Activated CD8-positive, alpha-beta memory T cell treated with anti-CD3 and anti-CD28 coated beads, Interleukin-2, amount 10 ng/mL, durations not matched to agents 7 days and 5 days (primary cell): ENCODE data around the gene ATN1. TPM values are rescaled to one million over a fixed set of nuclear protein-coding genes. Genes with fewer than 3 reads are reported as not detected.

Experiments used
- ATAC-seq: fragments of 150-1000 bp; cut with Tn5 transposase; one replicate; pipeline ENCODE4 v1.10.0; 2021; ENCODE audit warnings: moderate library complexity
- CTCF ChIA-PET: fragments of 350-600 bp; sonication (Branson Sonifier 250); formaldehyde crosslinking; loops from one replicate; lab custom pipeline; 2021; ENCODE audit warnings: antibody characterized with exemption; lab: Charles Lee
- DNase-seq: peaks from one replicate; pipeline ENCODE4 v3.0.0-alpha.2; 2020
- H3K27ac Mint-ChIP-seq: one replicate; pipeline ENCODE4 v1.8.0; 2021; ENCODE audit warnings: mild to moderate bottlenecking, mixed read lengths
- H3K27me3 Mint-ChIP-seq: one replicate; pipeline ENCODE4 v1.8.0; 2021; ENCODE audit warnings: mixed read lengths
- H3K36me3 Mint-ChIP-seq: one replicate; pipeline ENCODE4 v1.8.0; 2021; ENCODE audit warnings: mild to moderate bottlenecking, mixed read lengths
- H3K4me1 Mint-ChIP-seq: one replicate; pipeline ENCODE4 v1.8.0; 2021; ENCODE audit warnings: mixed read lengths
- H3K4me3 Mint-ChIP-seq: one replicate; pipeline ENCODE4 v1.8.0; 2021; ENCODE audit warnings: mild to moderate bottlenecking, moderate library complexity, mixed read lengths
- H3K9me3 Mint-ChIP-seq: one replicate; pipeline ENCODE4 v1.8.0; 2022; ENCODE audit warnings: low read depth, mixed read lengths
- total RNA-seq, 2 experiments: library from RNA; stranded (reverse); gene quantifications; one replicate each; pipeline ENCODE4 v1.2.3, GENCODE V29; 2021

Gene ATN1
- total RNA-seq, 2 experiments from 2014 or later: 38.3 to 40.1 TPM

- Mint-ChIP-seq H3K4me3 (peak overlapping the region; percentile 93), H3K27me3 (no peaks in the 10 kb centered on the region), H3K4me1 (peaks cover 78% of the 10 kb centered on the region), H3K36me3 (peaks cover 53% of the 10 kb centered on the region), H3K27ac (peak overlapping the region; percentile 96), H3K9me3 (no peaks in the 10 kb centered on the region)
- no peak for DNase-seq
- ATAC-seq: no peak
- CTCF ChIA-PET: interaction anchor here (1.2 to 17.6 kb wide), 7 partner anchors 7 to 160 kb away, joined by 4 to 709 read pairs (median 13); partner anchors contain the start of genes C12orf57, C1RL and RNU7-1
These were observed 25.2 kb downstream of the ATN1 start for GRCh38 chr12:6952863-6953441.

- no peaks in the 10 kb centered on the region for H3K27me3 Mint-ChIP-seq
- peak; percentile 91 for DNase-seq
- no peaks in the 10 kb centered on the region for H3K9me3 Mint-ChIP-seq
- H3K4me1 Mint-ChIP-seq: peaks cover 79% of the 10 kb centered on the region
- ATAC-seq: peak; percentile 31
- H3K4me3 Mint-ChIP-seq: peak overlapping the region; percentile 93
- H3K36me3 Mint-ChIP-seq: peaks cover 61% of the 10 kb centered on the region
- CTCF ChIA-PET: interaction anchor here (1.1 to 17.6 kb wide), 9 partner anchors 7 to 159 kb away, joined by 4 to 709 read pairs (median 13); partner anchors contain the start of genes C12orf57, PTPN6 and RNU7-1
- peak overlapping the region; percentile 96 for H3K27ac Mint-ChIP-seq
These were observed 25.9 kb downstream of the ATN1 start for GRCh38 chr12:6953442-6954315.

- CTCF ChIA-PET: interaction anchor here (1.1 to 13.5 kb wide), 5 partner anchors 9 to 153 kb away, joined by 4 to 709 read pairs (median 4); partner anchors contain the start of genes C12orf57, PTPN6 and RNU7-1
- peaks cover 79% of the 10 kb centered on the region for H3K4me1 Mint-ChIP-seq
- no peaks in the 10 kb centered on the region for H3K9me3 Mint-ChIP-seq
- H3K4me3 Mint-ChIP-seq: peak overlapping the region; percentile 93
- ATAC-seq (no peak), DNase-seq (no peak)
- H3K36me3 Mint-ChIP-seq: peaks cover 69% of the 10 kb centered on the region
- peak overlapping the region; percentile 96 for H3K27ac Mint-ChIP-seq
- H3K27me3 Mint-ChIP-seq: no peaks in the 10 kb centered on the region
These were observed 26.8 kb downstream of the ATN1 start for GRCh38 chr12:6954316-6955107.

- Mint-ChIP-seq H3K4me3 (peak overlapping the region; percentile 64), H3K9me3 (no peaks in the 10 kb centered on the region), H3K27ac (peak overlapping the region; percentile 96), H3K27me3 (no peaks in the 10 kb centered on the region), H3K4me1 (peaks cover 79% of the 10 kb centered on the region), H3K36me3 (peaks cover 75% of the 10 kb centered on the region)
- CTCF ChIA-PET: interaction anchor here (1.1 to 13.5 kb wide), 5 partner anchors 8 to 83 kb away, joined by 3 to 709 read pairs (median 4); partner anchors contain the start of genes C12orf57, PTPN6 and RNU7-1
- DNase-seq (peak; percentile 41), ATAC-seq (no peak)
These were observed 27.6 kb downstream of the ATN1 start for GRCh38 chr12:6955108-6956020.

- peaks cover 82% of the 10 kb centered on the region for H3K36me3 Mint-ChIP-seq
- peak overlapping the region; percentile 96 for H3K27ac Mint-ChIP-seq
- ATAC-seq: no peak
- H3K4me3 Mint-ChIP-seq: peak overlapping the region; percentile 64
- H3K4me1 Mint-ChIP-seq: peaks cover 81% of the 10 kb centered on the region
- no peaks in the 10 kb centered on the region for H3K9me3 Mint-ChIP-seq
- DNase-seq: no peak
- H3K27me3 Mint-ChIP-seq: no peaks in the 10 kb centered on the region
- CTCF ChIA-PET: interaction anchor here (0.7 to 13.5 kb wide), 6 partner anchors 8 to 155 kb away, joined by 3 to 709 read pairs (median 4); partner anchors contain the start of genes C12orf57, PTPN6 and RNU7-1
These were observed 28.4 kb downstream of the ATN1 start for GRCh38 chr12:6956021-6956727.

- Mint-ChIP-seq H3K27me3 (no peaks in the 10 kb centered on the region), H3K36me3 (peaks cover 78% of the 10 kb centered on the region), H3K27ac (peak overlapping the region; percentile 96), H3K9me3 (no peaks in the 10 kb centered on the region), H3K4me3 (peak overlapping the region; percentile 64), H3K4me1 (peaks cover 91% of the 10 kb centered on the region)
- DNase-seq (peak; percentile 72), ATAC-seq (no peak)
- CTCF ChIA-PET: interaction anchor here (0.7 to 13.5 kb wide), 9 partner anchors 9 to 174 kb away, joined by 3 to 709 read pairs (median 5); partner anchors contain the start of genes C12orf57, C1RL, PTPN6 and RNU7-1
These were observed 29.5 kb downstream of the ATN1 start for GRCh38 chr12:6957151-6957701.

GRCh38 chr12:6957741-6958608 is 30.2 kb downstream of the ATN1 start:
- peak overlapping the region; percentile 96 for H3K27ac Mint-ChIP-seq
- CTCF ChIA-PET: interaction anchor here (0.9 to 13.5 kb wide), 13 partner anchors 8 to 173 kb away, joined by 3 to 709 read pairs (median 8); partner anchors contain the start of genes ATN1, C12orf57, C1RL and LRRC23

GRCh38 chr12:6958609-6959057 is 30.9 kb downstream of the ATN1 start:
- peak overlapping the region; percentile 79 for H3K4me3 Mint-ChIP-seq
- H3K9me3 Mint-ChIP-seq: no peaks in the 10 kb centered on the region
- H3K36me3 Mint-ChIP-seq: peaks cover 68% of the 10 kb centered on the region
- CTCF ChIA-PET: interaction anchor here (1.0 to 13.5 kb wide), 9 partner anchors 11 to 152 kb away, joined by 4 to 709 read pairs (median 8); partner anchors contain the start of genes ATN1, C12orf57, C1RL and LRRC23
- peaks cover 89% of the 10 kb centered on the region for H3K4me1 Mint-ChIP-seq
- no peaks in the 10 kb centered on the region for H3K27me3 Mint-ChIP-seq
- H3K27ac Mint-ChIP-seq: peak overlapping the region; percentile 96
- ATAC-seq: no peak
- DNase-seq: peak; percentile 46

More at GRCh38 chr12:6957741-6958608, 30.2 kb downstream of the ATN1 start:
- ATAC-seq (no peak), DNase-seq (no peak)
- Mint-ChIP-seq H3K36me3 (peaks cover 71% of the 10 kb centered on the region), H3K4me3 (peak overlapping the region; percentile 79), H3K27me3 (no peaks in the 10 kb centered on the region), H3K9me3 (no peaks in the 10 kb centered on the region), H3K4me1 (peaks cover 94% of the 10 kb centered on the region)

GRCh38 chr12:6959058-6959804 is 31.5 kb downstream of the ATN1 start:
- DNase-seq (peak; percentile 87), ATAC-seq (peak; percentile 61)
- Mint-ChIP-seq H3K4me3 (peak overlapping the region; percentile 79), H3K4me1 (peaks cover 84% of the 10 kb centered on the region), H3K9me3 (no peaks in the 10 kb centered on the region), H3K27me3 (no peaks in the 10 kb centered on the region), H3K27ac (peak overlapping the region; percentile 96), H3K36me3 (peaks cover 63% of the 10 kb centered on the region)
- CTCF ChIA-PET: interaction anchor here (1.0 to 13.5 kb wide), 8 partner anchors 10 to 152 kb away, joined by 4 to 709 read pairs (median 10); partner anchors contain the start of genes ATN1, C12orf57, C1RL and LRRC23
